NOMO-1 treated with DMSO at 0.1 percent for 48 hours (cell line): ENCODE results near the gene FOXP4.
A peak's percentile ranks its signal among the peaks of the same experiment; 100 is the strongest.

Source experiments
- DNase-seq: peaks from one replicate; lab custom pipeline; 2025; ENCODE audit not compliant: unreplicated experiment; lab: John Stamatoyannopoulos, UW

The FOXP4 gene

GRCh38 chr6:41545703-41546474 lies at the start of gene FOXP4:
Gene FOXP4 (plus strand): TSS chr6:41546381. CDS start chr6:41565761, 19,380 bp downstream.
- DNase-seq = peak; percentile 92

- DNase-seq = no peak
Observed at GRCh38 chr6:41497573-41497972, 48.6 kb upstream of the FOXP4 start.

DNA sequence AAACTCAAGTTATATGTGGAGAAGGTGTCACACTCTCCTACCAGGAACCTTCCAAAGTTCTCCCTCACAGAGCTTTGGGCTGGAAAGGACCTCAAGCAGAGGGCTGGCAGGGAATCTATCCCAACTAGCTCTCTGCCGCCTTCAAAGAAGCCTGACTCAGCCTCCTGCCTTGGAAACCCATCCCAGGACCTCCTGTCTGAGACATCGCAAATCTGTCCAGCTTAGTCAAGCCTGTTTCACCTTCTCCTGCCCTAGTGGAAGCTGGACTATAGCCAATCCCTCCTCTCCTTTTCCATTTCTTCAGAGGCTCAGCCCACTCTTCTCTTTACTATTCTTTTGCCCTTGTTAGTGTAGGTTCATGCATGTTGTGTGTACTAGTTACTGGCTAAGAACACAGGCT lies 48.2 kb upstream of the FOXP4 start:
- DNase-seq = no peak

GRCh38 chr6:41498968-41499599 lies 47.1 kb upstream of the FOXP4 start:
- DNase-seq = no peak

GRCh38 chr6:41500561-41500960 lies 45.6 kb upstream of the FOXP4 start:
- DNase-seq = no peak

GRCh38 chr6:41502566-41502916 lies 43.6 kb upstream of the FOXP4 start:
- DNase-seq = no peak

- peak; percentile 5 for DNase-seq
Observed at GRCh38 chr6:41502917-41503671, 43.1 kb upstream of the FOXP4 start.

- no peak for DNase-seq
Observed at GRCh38 chr6:41503827-41504465, 42.2 kb upstream of the FOXP4 start.

GRCh38 chr6:41504466-41505121 lies 41.6 kb upstream of the FOXP4 start:
- no peak for DNase-seq

DNA sequence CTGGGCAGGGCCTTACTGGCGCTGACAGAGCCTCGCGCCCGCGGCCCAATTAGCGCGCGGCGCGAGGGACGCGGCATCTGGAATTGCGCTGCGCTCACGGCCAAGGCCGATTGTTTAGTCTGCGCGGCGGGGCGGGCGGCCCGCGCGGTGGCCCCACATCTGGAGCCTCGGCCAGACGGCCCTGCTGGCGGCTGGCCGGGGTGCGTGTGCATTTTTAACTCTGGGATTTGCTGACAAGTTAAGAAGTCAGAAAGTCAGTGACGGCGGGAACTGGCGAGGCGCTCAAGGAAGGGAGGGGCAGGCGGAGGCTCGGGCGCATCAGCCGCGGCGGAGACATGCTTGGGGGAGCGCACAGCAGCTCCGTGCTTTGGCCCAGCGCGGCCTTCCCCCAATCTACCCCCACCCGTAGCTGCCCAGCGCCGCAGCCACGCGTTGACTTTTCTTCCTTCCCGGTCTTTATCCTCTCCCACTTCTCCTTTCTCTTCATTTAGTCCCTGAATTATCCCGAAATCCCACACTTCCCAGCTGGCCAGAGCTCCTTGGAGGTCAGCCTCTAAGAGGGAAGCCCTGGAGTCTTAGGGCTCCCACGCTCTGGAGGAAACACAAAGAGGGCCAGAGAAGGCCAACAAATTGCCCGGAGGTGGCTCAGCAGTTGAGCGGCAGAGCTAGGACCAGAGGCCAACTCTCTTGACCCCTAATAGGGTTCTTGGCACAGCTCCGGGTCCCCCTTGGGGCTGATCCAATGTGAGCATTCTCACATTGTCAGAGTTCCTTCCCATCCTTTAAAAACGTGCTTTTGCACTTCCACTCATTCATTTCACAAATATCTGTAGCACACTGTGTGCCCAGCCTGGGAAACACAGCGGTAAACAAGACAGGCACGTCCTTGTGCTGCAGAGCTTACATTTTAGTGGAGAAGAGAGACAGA lies 40.8 kb upstream of the FOXP4 start:
- DNase-seq = peak; percentile 15

DNA sequence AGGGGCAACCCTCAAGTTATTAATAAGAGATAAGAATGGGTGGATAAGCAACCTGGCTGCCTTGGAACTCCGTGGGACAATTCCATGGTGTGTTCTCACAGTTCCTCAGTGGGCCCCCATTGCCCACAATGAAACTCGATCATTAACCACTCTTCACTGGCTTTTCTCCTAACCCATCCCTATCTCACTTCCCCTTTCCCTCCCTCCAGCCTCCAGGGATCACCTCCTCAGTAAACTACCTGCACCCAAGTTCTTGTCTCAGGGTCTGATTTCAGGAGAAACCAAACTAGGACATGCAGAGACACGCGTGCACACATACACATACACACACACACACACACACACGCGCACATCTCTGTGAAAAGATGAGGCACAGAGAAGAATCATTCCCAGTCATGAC lies 37.7 kb upstream of the FOXP4 start:
- no peak for DNase-seq

- no peak for DNase-seq
Observed at GRCh38 chr6:41509580-41509979, 36.6 kb upstream of the FOXP4 start.

- DNase-seq = no peak
Observed at GRCh38 chr6:41511443-41512060, 34.6 kb upstream of the FOXP4 start.

GRCh38 chr6:41512146-41512701 lies 34.0 kb upstream of the FOXP4 start:
- no peak for DNase-seq

DNA sequence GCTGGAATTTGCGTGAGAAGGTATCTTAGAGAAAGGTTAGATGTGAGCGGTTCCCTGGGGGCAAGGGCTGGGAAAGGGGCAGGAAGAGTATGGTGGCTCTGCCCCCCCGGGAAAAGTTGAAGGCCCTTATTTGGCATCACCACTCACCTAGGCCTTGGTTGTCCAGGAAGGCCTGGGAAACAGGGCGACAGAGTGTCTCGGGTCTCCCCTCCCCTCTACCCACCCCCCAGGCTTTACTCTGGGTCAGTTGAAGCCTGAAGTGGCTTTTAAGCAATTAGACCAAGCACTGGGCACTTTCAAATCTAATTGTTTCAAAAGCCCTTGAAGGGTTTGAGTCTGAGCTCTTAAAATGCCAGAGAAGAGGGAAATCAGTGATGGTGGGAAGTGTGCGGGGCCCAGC lies 30.2 kb upstream of the FOXP4 start:
- no peak for DNase-seq

DNA sequence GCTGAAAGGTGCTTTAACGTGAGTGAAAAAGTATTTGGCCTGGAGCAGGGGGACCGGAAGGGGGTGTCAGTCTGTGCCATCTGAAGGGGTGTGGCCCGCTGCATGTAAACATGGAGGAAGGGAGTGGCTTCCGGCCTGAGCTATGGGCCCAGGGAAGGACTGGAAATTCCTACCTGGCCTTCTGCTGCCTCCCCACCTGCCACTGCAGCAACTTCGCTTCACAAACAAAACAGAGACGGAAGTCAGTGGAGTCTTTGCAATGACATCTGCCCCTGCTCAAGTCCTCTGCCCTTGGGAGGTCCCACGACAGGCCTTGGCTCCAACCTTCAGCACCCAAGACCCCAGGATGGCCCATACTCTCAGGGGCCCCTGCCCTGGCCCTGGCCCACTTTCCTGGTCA lies 28.1 kb upstream of the FOXP4 start:
- DNase-seq = no peak

- DNase-seq = no peak
Observed at GRCh38 chr6:41519305-41519744, 26.9 kb upstream of the FOXP4 start.

- no peak for DNase-seq
Observed at GRCh38 chr6:41519745-41520699, 26.2 kb upstream of the FOXP4 start.
